HEK293T (cell line): ENCODE results near the gene NEURL1.

Experiments used
- CTCF ChIA-PET: fragments of 350-600 bp; formaldehyde crosslinking; extraction: SDS; loops from one replicate; lab custom pipeline; 2021; ENCODE audit warnings: antibody characterized with exemption, inconsistent platforms; lab: Yijun Ruan, JAX
- POLR2A ChIA-PET: fragments of 350-600 bp; formaldehyde crosslinking; extraction: SDS; loops from one replicate; lab custom pipeline; 2020; ENCODE audit warnings: antibody characterized with exemption, inconsistent platforms; lab: Yijun Ruan, JAX
- DNase-seq: peaks from one replicate; pipeline ENCODE4 v3.0.0; 2012; ENCODE audit warnings: mixed read lengths; ENCODE audit errors: extremely low spot score
- ARNT ChIP-seq: fragments of 450-650 bp; IDR thresholded peaks from 2 replicates; pipeline ENCODE4 v1.6.1; 2017; ENCODE audit warnings: mild to moderate bottlenecking
- BHLHE40 ChIP-seq: fragments of 450-650 bp; IDR thresholded peaks from 2 replicates; pipeline ENCODE4 v1.6.1; 2016; ENCODE audit warnings: mild to moderate bottlenecking, moderate library complexity, borderline replicate concordance
- CTBP1 ChIP-seq: fragments of 450-650 bp; IDR thresholded peaks from 2 replicates; pipeline ENCODE4 v1.6.1; 2016; ENCODE audit warnings: borderline replicate concordance
- ELF4 ChIP-seq: fragments of 450-650 bp; IDR thresholded peaks from 2 replicates; pipeline ENCODE4 v1.6.1; 2017; ENCODE audit warnings: antibody characterized with exemption
- FOXA1 ChIP-seq: fragments of 450-650 bp; IDR thresholded peaks from 2 replicates; pipeline ENCODE4 v1.6.1; 2016; ENCODE audit warnings: mild to moderate bottlenecking
- FOXK2 ChIP-seq: fragments of 450-650 bp; IDR thresholded peaks from 2 replicates; pipeline ENCODE4 v1.6.1; 2016; ENCODE audit warnings: mild to moderate bottlenecking
- FOXM1 ChIP-seq: fragments of 450-650 bp; IDR thresholded peaks from 2 replicates; pipeline ENCODE4 v1.6.1; 2017; ENCODE audit warnings: mild to moderate bottlenecking, borderline replicate concordance
- HDGF ChIP-seq: fragments of 450-650 bp; IDR thresholded peaks from 2 replicates; pipeline ENCODE4 v1.6.1; 2017; ENCODE audit warnings: antibody characterized with exemption, borderline replicate concordance
- L3MBTL2 ChIP-seq: fragments of 450-650 bp; conservative IDR thresholded peaks from 2 replicates; pipeline ENCODE4 v1.6.1; 2016; ENCODE audit warnings: mild to moderate bottlenecking
- LEF1 ChIP-seq: fragments of 450-650 bp; IDR thresholded peaks from 2 replicates; pipeline ENCODE4 v1.6.1; 2017; ENCODE audit warnings: mild to moderate bottlenecking, borderline replicate concordance
- NFRKB ChIP-seq: fragments of 450-650 bp; IDR thresholded peaks from 2 replicates; pipeline ENCODE4 v1.6.1; 2016; ENCODE audit warnings: mild to moderate bottlenecking, moderate library complexity
- PKNOX1 ChIP-seq: fragments of 450-650 bp; IDR thresholded peaks from 2 replicates; pipeline ENCODE4 v1.6.1; 2016
- SP1 ChIP-seq: fragments of 450-650 bp; IDR thresholded peaks from 2 replicates; pipeline ENCODE4 v1.6.1; 2017
- SUZ12 ChIP-seq: fragments of 450-650 bp; IDR thresholded peaks from 2 replicates; pipeline ENCODE4 v1.6.1; 2016; ENCODE audit warnings: mild to moderate bottlenecking
- TARDBP ChIP-seq: fragments of 450-650 bp; IDR thresholded peaks from 2 replicates; pipeline ENCODE4 v1.6.1; 2016
- ZNF384 ChIP-seq: fragments of 450-650 bp; IDR thresholded peaks from 2 replicates; pipeline ENCODE4 v1.6.1; 2016

The NEURL1 gene

GRCh38 chr10:103493362-103493915, at the start of gene NEURL1:
TSS of gene NEURL1 (plus strand) at chr10:103493705. CDS start at chr10:103494388, 683 bp downstream.
- POLR2A ChIA-PET = no interaction called here
- CTCF ChIA-PET = interaction anchor here (0.5 to 2.7 kb wide), 4 partner anchors 13 to 71 kb away, joined by 3 to 8 read pairs (median 6); no protein-coding TSS in a partner anchor
- no peak for TF ChIP-seq SUZ12
- peak; percentile 52 for DNase-seq

- ChIA-PET CTCF (no interaction called here), POLR2A (no interaction called here)
- DNase-seq = no peak
- TF ChIP-seq PKNOX1 (no peak), HDGF (no peak), ZNF384 (no peak), NFRKB (no peak), FOXA1 (no peak), SUZ12 (no peak), L3MBTL2 (no peak), ARNT (no peak), SP1 (no peak), FOXM1 (no peak), CTBP1 (no peak), TARDBP (no peak), ELF4 (no peak), LEF1 (no peak), BHLHE40 (no peak), FOXK2 (no peak)
These were observed 49.0 kb upstream of the NEURL1 start for GRCh38 chr10:103444478-103444877.

- POLR2A ChIA-PET = no interaction called here
- TF ChIP-seq NFRKB (no peak), HDGF (no peak), FOXA1 (no peak), TARDBP (no peak), SP1 (no peak), L3MBTL2 (no peak), SUZ12 (no peak), FOXM1 (no peak), LEF1 (no peak), PKNOX1 (no peak), FOXK2 (no peak), CTBP1 (no peak), ZNF384 (no peak), BHLHE40 (no peak), ARNT (no peak), ELF4 (no peak)
- no peak for DNase-seq
- CTCF ChIA-PET = no interaction called here
These were observed 48.1 kb upstream of the NEURL1 start for GRCh38 chr10:103445366-103445765.

- DNase-seq = no peak
- TF ChIP-seq HDGF (no peak), BHLHE40 (no peak), ELF4 (no peak), SP1 (no peak), LEF1 (no peak)
- ChIA-PET CTCF (no interaction called here), POLR2A (no interaction called here)
These were observed 47.5 kb upstream of the NEURL1 start for GRCh38 chr10:103445767-103446567.

GRCh38 chr10:103447187-103447586, 46.3 kb upstream of the NEURL1 start:
- TF ChIP-seq NFRKB = no peak
- TF ChIP-seq ARNT = no peak
- TF ChIP-seq ELF4 = no peak
- TF ChIP-seq SP1 = no peak
- TF ChIP-seq TARDBP = no peak
- TF ChIP-seq LEF1 = no peak
- no peak for TF ChIP-seq FOXA1
- TF ChIP-seq PKNOX1 = no peak
- TF ChIP-seq FOXM1 = no peak
- TF ChIP-seq ZNF384 = no peak
- CTCF ChIA-PET = no interaction called here
- DNase-seq = no peak
- POLR2A ChIA-PET = no interaction called here

- CTCF ChIA-PET = no interaction called here
- POLR2A ChIA-PET = no interaction called here
- no peak for TF ChIP-seq BHLHE40
- TF ChIP-seq FOXA1 = no peak
- no peak for TF ChIP-seq FOXK2
- TF ChIP-seq ARNT = no peak
- TF ChIP-seq SP1 = no peak
- TF ChIP-seq NFRKB = no peak
- no peak for TF ChIP-seq HDGF
- no peak for TF ChIP-seq LEF1
- TF ChIP-seq TARDBP = no peak
- TF ChIP-seq L3MBTL2 = no peak
- no peak for TF ChIP-seq SUZ12
- no peak for TF ChIP-seq ELF4
- TF ChIP-seq ZNF384 = no peak
- no peak for TF ChIP-seq PKNOX1
- TF ChIP-seq FOXM1 = no peak
- TF ChIP-seq CTBP1 = no peak
- DNase-seq = no peak
These were observed 44.8 kb upstream of the NEURL1 start for GRCh38 chr10:103448746-103449145.
